ENCODE results near the gene FCHSD1.
A peak's percentile ranks its signal among the peaks of the same experiment; 100 is the strongest.

FCHSD1 gene

DNA sequence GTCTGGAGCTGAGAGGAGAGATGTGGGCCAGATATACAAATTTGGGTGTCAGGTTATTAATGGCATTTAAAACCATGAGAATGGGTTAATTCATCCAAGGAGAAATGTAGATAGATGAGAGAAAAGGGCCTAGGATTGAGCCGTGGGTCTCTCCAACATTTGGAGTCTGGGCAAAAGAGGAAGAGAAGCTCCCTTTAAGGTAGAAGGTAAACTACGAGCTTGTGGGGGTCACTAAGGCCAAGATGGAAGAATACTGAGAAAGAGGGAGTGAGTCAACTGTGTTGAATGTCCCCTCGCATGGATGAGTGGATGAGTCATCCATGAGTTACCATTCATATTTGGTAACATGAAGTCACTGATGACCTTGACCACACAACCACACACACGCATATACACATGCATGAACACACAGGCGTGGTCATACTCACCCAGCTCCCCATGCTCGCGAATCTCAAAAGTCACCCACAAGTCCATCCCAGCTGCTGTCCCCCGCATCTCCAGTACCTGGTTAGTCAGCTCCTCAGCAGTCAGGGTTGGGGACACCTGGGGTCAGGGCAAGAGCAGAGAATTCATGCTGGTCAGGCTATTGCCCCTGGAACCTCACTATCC, 6.8 kb upstream of the FCHSD1 start:
- Mint-ChIP-seq H3K36me3 (no peaks in the 10 kb centered on the region), H3K9me3 (peaks cover 4% of the 10 kb centered on the region), H3K27ac (no peak overlapping the region), H3K4me1 (no peaks in the 10 kb centered on the region), H3K4me3 (no peak overlapping the region), H3K27me3 (peaks cover 29% of the 10 kb centered on the region)
- ATAC-seq: peak; percentile 72

DNA sequence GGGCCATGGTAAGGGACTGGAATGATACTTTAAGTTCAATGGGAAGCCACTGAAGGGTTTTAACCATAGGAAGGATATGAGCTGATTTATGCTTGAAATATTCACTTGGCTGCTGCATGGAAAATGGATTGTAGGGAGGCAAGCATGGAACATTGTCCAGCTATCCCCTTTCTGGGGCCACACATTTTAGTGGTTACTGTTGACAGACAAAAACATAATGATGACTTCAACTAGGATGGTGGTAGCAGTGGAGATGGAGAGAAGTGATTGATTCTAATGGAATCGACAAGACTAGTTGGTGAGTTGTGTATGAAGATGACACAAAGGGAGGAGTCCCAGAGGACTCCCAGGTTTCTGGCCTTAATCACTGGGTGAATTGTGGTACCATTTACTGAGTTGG, 6.2 kb upstream of the FCHSD1 start:
- Mint-ChIP-seq H3K36me3 (no peaks in the 10 kb centered on the region), H3K4me1 (peaks cover 4% of the 10 kb centered on the region), H3K27ac (no peak overlapping the region), H3K9me3 (peaks cover 4% of the 10 kb centered on the region), H3K4me3 (no peak overlapping the region), H3K27me3 (peaks cover 29% of the 10 kb centered on the region)
- ATAC-seq: no peak

DNA sequence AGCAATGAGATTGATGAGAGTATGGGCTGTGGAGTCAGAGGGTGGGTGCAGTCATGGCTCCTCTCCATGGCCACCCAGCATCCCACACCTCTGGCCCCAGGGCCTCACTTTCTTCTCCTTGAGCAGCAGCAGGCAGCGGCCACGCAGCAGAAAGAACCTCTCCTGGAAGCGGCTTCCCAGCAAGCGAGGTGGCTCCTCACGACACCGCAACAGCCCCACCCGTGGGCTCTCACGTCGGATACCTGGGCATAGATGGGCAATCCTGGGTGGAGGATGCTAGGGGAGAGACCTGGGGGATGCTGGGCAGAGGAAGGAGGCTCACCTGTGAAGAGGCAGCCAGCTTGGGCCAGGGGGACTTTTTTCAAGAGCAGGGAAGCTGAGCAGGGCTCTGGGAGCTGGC, 5.2 kb upstream of the FCHSD1 start:
- ATAC-seq: no peak
- Mint-ChIP-seq H3K9me3 (peaks cover 4% of the 10 kb centered on the region), H3K27me3 (peaks cover 29% of the 10 kb centered on the region), H3K4me3 (no peak overlapping the region), H3K36me3 (no peaks in the 10 kb centered on the region), H3K27ac (no peak overlapping the region), H3K4me1 (peaks cover 13% of the 10 kb centered on the region)

DNA sequence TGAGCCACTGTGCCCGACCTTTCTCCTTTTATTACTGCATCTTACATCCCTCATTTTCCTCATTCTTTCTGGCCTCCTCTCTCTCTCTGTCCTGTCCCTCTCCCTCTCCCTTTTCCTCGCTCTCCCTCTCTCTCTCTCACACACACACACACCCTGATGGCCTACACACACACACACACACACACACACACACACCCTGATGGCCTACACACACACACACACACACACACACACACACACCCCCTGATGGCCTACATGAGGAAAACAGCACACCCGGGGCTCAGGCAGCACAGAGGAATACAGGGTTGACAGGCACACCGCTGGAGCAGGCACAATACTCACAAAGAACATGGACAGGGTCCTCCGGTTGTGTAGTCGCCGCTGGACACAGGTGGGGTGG, 3.8 kb upstream of the FCHSD1 start:
- Mint-ChIP-seq H3K4me1 (peaks cover 26% of the 10 kb centered on the region), H3K27me3 (peaks cover 29% of the 10 kb centered on the region), H3K36me3 (no peaks in the 10 kb centered on the region), H3K27ac (no peak overlapping the region), H3K9me3 (peaks cover 4% of the 10 kb centered on the region), H3K4me3 (no peak overlapping the region)
- ATAC-seq: no peak

DNA sequence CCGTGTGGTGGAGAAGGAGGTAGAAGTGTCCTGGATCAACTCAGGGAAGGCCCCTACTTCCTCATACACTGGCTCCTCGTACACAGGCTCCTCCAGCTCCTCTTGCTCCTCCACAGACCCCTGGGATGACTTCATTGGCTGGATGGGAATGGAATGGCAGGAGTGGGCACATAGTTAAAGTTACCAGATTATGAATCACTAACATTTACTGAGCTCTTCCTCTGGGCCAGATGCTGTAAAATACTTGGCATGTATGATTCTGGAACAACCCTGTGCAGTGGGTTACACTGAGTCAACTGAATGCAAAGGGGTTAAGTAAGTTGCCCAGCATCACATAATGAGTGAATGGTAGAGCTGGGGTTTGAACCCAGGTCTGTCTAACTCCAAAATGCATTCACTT, 3.1 kb upstream of the FCHSD1 start:
- peaks cover 34% of the 10 kb centered on the region for H3K4me1 Mint-ChIP-seq
- H3K9me3 Mint-ChIP-seq: peaks cover 2% of the 10 kb centered on the region
- H3K27ac Mint-ChIP-seq: no peak overlapping the region
- no peaks in the 10 kb centered on the region for H3K36me3 Mint-ChIP-seq
- ATAC-seq: no peak
- no peak overlapping the region for H3K4me3 Mint-ChIP-seq
- H3K27me3 Mint-ChIP-seq: peaks cover 29% of the 10 kb centered on the region

DNA sequence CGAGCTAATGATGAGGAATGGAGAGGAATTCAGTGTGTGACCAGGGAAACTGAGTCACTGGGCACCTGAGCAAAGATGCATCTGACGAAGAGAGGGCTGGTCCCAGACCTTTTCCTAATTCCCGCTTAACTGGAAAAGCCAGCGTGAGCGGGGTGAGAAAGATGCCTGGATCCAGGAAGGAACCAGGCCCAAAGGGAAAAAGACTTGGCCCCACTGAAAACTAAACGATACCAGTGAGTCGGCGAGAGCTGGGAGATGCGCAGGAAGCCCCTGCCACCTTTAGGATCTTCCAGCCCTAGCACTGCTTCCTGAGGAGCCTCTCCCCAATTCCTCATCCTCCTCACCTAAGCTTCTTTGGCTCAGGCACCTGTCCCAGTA, 499 bp upstream of the FCHSD1 start:
- peaks cover 9% of the 10 kb centered on the region for H3K36me3 Mint-ChIP-seq
- H3K4me3 Mint-ChIP-seq: peak overlapping the region; percentile 99
- no peak for ATAC-seq
- H3K27ac Mint-ChIP-seq: peak overlapping the region; percentile 87
- H3K27me3 Mint-ChIP-seq: peaks cover 13% of the 10 kb centered on the region
- no peaks in the 10 kb centered on the region for H3K9me3 Mint-ChIP-seq
- peaks cover 39% of the 10 kb centered on the region for H3K4me1 Mint-ChIP-seq

DNA sequence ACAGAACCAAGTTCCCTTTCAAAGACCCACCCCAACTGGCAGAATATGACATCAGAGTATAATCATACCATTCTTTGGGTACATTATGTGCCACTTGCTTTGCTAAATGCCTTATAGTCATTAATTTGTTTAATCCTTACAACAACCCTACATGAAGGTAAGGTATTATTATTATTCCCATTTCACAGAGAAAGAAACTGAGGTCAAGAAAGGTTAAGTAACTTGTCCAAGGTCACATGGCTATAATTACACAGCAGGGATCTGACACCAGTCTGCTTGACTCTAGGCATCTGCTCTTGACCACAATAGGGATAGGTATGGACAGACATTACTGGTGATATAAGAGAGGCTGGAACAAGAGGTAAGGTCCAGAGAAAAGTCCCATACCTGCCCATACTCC, 1.2 kb downstream of the FCHSD1 start:
- peak overlapping the region; percentile 87 for H3K27ac Mint-ChIP-seq
- H3K36me3 Mint-ChIP-seq: peaks cover 23% of the 10 kb centered on the region
- no peaks in the 10 kb centered on the region for H3K27me3 Mint-ChIP-seq
- no peaks in the 10 kb centered on the region for H3K9me3 Mint-ChIP-seq
- peak overlapping the region; percentile 99 for H3K4me3 Mint-ChIP-seq
- peaks cover 39% of the 10 kb centered on the region for H3K4me1 Mint-ChIP-seq
- ATAC-seq: no peak

DNA sequence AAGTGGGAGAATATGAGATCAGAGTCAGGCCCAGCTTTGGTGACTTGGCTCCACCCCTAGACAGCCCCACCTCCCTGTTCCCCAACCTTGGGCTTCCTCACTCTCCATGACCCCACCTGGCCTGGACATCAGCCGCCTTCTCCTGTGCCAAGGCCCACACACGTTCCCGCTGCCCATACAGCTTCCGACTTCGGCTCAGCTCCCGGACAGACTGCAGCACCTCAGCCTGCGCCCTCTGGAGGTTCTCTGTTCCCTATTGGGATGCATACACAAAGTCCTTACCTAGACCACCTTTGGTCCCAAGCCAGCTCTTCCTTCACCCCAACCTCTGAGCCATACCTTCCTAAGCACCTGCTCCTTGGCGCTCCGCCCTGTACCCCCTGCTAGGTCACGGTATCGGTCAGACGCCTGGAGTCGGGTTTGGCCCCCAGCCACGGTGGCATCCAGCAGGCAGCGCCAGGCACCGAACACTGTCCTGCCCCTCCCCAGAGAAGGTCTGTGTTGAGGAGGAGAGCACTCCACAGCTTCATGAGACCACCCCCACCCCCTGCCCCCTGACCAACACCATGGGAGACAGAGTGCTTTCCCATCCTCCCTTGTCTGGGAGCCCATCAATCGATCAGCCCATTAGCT, 2.0 kb downstream of the FCHSD1 start:
- H3K4me3 Mint-ChIP-seq: no peak overlapping the region
- H3K27ac Mint-ChIP-seq: no peak overlapping the region
- H3K4me1 Mint-ChIP-seq: peaks cover 39% of the 10 kb centered on the region

DNA sequence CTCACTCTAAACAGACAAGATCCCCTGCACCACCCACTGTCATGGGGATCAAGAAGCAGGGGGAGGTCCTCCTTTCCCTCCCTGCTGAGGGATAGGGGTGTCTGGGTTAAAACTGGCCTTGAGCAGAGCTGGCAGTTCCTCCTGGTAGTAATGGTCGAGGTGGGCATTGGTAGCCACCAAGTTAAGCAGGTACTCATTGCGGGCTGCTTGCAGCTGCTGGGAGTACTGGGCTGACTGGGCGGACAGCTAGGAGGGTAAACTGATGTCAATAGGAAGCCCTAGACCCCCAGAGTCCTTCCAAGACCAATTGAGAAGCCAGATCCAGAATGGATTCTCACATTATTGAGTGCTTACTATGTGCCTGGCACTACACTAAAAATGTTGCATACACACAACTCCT, 3.4 kb downstream of the FCHSD1 start:
- ATAC-seq: no peak
- H3K27ac Mint-ChIP-seq: no peak overlapping the region
- H3K4me1 Mint-ChIP-seq: peaks cover 39% of the 10 kb centered on the region
- H3K4me3 Mint-ChIP-seq: no peak overlapping the region
- no peaks in the 10 kb centered on the region for H3K27me3 Mint-ChIP-seq
- H3K36me3 Mint-ChIP-seq: peaks cover 31% of the 10 kb centered on the region
- H3K9me3 Mint-ChIP-seq: no peaks in the 10 kb centered on the region

More for the DNA sequence above, 2.0 kb downstream of the FCHSD1 start:
- Mint-ChIP-seq H3K27me3 (no peaks in the 10 kb centered on the region), H3K36me3 (peaks cover 31% of the 10 kb centered on the region), H3K9me3 (no peaks in the 10 kb centered on the region)
- no peak for ATAC-seq

DNA sequence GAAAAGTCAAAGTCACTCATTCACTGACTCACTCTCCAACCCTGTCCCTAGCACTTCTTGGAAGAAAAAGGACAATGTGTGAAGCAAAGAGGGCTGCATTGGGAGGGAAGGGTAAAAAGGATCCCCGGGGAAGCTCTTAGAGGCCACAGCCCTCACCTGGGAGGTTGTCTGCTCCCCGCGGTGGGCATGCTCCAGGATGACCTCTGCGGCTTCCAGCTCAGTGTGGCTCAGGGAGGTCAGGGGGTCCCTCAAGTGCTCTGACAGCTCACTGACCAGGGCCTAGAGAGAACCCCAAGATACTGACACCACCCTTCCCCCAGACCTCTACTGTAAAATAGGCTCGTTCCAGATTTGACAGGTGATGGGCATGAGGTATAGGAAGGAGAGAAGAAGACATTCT, 4.0 kb downstream of the FCHSD1 start:
- Mint-ChIP-seq H3K27ac (no peak overlapping the region), H3K4me3 (no peak overlapping the region), H3K4me1 (peaks cover 33% of the 10 kb centered on the region), H3K36me3 (peaks cover 31% of the 10 kb centered on the region), H3K9me3 (no peaks in the 10 kb centered on the region), H3K27me3 (no peaks in the 10 kb centered on the region)
- ATAC-seq: no peak

DNA sequence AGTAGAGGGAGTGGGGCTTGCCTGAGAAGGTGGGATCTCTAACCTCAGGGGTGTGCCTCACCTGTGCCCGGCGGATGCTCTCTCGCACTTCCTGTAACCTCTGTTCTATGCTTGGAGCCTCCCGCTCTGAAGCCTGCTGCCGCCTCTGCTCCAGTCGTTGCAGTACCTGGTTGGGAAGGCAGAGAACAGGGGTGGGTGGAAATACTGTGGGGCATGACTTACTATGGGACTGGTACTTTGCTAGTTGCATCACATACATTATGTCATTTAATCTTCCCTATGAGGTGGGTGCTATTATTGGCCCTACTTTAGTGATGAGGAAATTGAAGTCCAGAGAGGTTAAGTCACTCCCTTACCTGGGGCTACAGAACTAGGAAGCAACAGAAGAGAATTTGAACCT, 5.2 kb downstream of the FCHSD1 start:
- Mint-ChIP-seq H3K27ac (no peak overlapping the region), H3K36me3 (peaks cover 40% of the 10 kb centered on the region), H3K4me3 (no peak overlapping the region), H3K9me3 (no peaks in the 10 kb centered on the region), H3K4me1 (peaks cover 31% of the 10 kb centered on the region), H3K27me3 (no peaks in the 10 kb centered on the region)
- no peak for ATAC-seq

DNA sequence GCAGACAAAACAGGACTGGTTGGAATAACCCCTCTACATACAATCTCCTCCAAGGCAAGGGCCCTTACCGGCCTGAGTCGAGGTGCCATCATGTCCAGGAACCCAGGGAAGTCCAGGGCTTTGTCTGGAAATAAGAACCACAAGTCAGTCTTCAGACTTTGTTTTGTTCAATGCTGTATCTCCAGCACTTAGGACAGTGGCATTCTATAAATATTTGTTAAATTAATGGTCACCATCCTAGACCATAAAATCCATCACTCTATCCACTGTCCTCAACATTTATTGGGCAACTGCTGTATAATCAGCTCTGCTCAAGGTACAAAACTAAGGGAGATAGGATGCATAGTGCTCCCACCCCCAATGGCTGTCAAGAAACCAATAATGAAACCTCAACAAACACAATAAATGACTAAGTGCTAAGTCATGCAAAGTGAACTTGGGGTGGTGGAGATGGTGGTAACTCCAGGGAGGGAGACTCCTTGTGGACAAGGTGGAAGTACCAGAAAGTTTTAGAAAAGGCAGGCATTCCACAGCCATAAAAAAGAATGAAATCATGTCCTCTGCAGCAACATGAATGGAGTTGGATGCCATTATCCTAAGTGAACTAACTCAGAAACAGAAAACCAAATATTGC, 9.5 kb downstream of the FCHSD1 start:
- no peak for ATAC-seq
- Mint-ChIP-seq H3K9me3 (no peaks in the 10 kb centered on the region), H3K4me1 (peaks cover 21% of the 10 kb centered on the region), H3K27me3 (no peaks in the 10 kb centered on the region), H3K27ac (peak overlapping the region; percentile 42), H3K4me3 (no peak overlapping the region), H3K36me3 (peaks cover 37% of the 10 kb centered on the region)

DNA sequence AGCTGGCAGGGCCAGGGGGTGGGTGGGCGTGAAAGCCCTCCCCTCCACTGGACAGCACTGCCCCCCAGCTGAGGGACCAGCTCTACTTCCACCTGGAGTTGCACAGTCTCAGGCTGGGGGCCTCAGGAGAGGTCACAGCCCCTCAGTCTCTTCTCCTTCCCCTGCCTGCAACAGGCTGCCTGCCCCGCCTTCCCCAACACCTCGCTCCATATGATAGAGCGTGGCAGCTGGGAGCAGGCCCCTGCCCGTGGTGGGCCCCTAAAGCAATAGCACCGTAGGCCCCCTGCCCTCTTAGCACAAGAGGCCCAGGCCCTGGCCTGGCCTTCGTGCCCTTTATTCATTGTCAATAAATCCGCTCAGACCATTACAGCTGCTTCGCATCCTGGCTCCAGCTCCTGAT, 10.5 kb downstream of the FCHSD1 start:
- Mint-ChIP-seq H3K27me3 (no peaks in the 10 kb centered on the region), H3K4me1 (peaks cover 27% of the 10 kb centered on the region), H3K9me3 (no peaks in the 10 kb centered on the region), H3K27ac (peak overlapping the region; percentile 6), H3K36me3 (peaks cover 26% of the 10 kb centered on the region), H3K4me3 (no peak overlapping the region)
- no peak for ATAC-seq

DNA sequence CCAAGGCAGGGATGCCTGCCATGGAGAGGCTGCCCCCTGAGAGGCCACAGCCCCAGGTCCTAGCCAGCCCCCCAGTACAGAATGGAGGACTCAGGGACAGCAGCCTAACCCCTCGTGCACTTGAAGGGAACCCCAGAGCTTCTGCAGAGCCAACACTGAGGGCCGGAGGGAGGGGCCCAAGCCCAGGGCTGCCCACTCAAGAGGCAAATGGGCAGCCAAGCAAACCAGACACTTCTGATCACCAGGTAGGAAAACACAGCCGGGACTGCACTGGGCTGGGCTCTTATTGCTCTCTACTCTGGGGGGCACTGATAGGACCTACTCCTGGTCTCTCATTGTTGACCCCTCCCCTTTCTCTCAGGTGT, 11.2 kb downstream of the FCHSD1 start:
- no peaks in the 10 kb centered on the region for H3K9me3 Mint-ChIP-seq
- ATAC-seq: no peak
- no peak overlapping the region for H3K4me3 Mint-ChIP-seq
- H3K4me1 Mint-ChIP-seq: peaks cover 34% of the 10 kb centered on the region
- H3K27ac Mint-ChIP-seq: no peak overlapping the region
- peaks cover 23% of the 10 kb centered on the region for H3K36me3 Mint-ChIP-seq
- H3K27me3 Mint-ChIP-seq: no peaks in the 10 kb centered on the region

DNA sequence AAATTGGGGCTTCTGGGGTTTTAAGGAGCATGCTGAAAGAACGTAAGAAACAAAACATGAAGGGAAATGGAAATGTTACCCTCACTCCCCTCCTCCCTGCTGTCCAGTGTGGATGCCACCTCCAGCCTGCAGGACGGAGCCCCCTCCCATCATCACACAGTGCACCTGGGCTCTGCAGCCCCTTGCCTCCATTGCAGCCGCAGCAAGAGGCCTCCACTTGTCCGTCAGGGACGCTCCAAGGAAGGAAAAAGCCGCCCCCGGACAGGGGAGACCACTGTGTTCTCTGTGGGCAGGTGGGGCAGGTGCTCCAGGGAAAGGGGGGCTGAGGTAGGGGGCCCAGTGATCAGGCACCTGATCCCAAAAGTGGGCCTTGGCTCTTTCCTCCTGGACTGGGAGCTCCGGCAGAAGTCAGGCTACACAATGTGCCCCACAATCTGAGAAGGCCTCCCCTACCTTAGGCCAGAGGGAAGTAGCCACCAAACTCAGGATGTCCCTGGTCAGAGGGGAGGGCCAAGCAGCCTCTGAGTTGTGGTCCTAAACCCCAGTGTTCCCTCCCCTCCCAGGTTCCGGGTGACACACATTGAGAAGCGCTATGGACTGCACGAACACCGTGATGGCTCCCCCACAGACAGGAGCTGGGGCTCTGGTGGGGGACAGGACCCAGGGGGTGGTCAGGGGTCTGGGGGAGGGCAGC, 11.7 kb downstream of the FCHSD1 start:
- no peak overlapping the region for H3K27ac Mint-ChIP-seq
- peaks cover 39% of the 10 kb centered on the region for H3K4me1 Mint-ChIP-seq
- no peak overlapping the region for H3K4me3 Mint-ChIP-seq
- H3K9me3 Mint-ChIP-seq: no peaks in the 10 kb centered on the region
- peaks cover 17% of the 10 kb centered on the region for H3K36me3 Mint-ChIP-seq
- no peaks in the 10 kb centered on the region for H3K27me3 Mint-ChIP-seq
- ATAC-seq: no peak

DNA sequence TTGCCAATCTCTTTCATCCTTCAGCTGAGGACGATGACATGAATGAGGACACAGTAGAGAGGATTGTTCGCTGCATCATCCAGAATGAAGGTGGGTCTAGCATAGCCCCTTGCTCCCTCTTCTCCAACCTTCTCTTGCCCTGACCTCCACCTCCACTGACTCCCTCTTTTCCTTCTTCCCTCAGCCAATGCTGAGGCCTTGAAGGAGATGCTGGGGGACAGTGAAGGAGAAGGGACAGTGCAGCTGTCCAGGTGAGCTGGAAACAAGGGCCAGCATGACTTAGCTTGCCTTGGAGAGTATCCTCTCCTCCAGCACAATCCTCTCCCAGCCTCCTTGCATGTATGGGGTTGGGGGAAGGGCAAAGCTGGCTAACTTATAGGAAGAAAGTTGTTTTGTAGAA, 12.4 kb downstream of the FCHSD1 start:
- no peaks in the 10 kb centered on the region for H3K27me3 Mint-ChIP-seq
- H3K36me3 Mint-ChIP-seq: peaks cover 14% of the 10 kb centered on the region
- peak overlapping the region; percentile 82 for H3K27ac Mint-ChIP-seq
- ATAC-seq: no peak
- H3K9me3 Mint-ChIP-seq: no peaks in the 10 kb centered on the region
- peaks cover 47% of the 10 kb centered on the region for H3K4me1 Mint-ChIP-seq
- peak overlapping the region; percentile 89 for H3K4me3 Mint-ChIP-seq

All from stimulated activated memory B cell treated with anti-CD40 and anti-IgM and Interleukin-4, amounts not matched to agents 10 μg/mL and 1 μg/mL and 100 μg/mL, for 72 hours (primary cell).